Measurements from ENCODE around the gene FBXO47. TPM values are rescaled to one million over a fixed set of nuclear protein-coding genes. Genes with fewer than 3 reads are reported as not detected.
A peak's percentile ranks its signal among the peaks of the same experiment; 100 is the strongest.

The FBXO47 gene
- total and polyA plus RNA-seq, 7 donors = not detected

GRCh38 chr17:38898291-38898679, 68.9 kb downstream of the FBXO47 start:
- WGBS, 2 donors = 12 to 27% methylated on average over 9 of the region's 9 CpGs
- TF ChIP-seq CTCF (IDR thresholded peaks at IDR 0.05) = no peak
- TF ChIP-seq EP300 (IDR thresholded peaks at IDR 0.05) = no peak
- no peak for DNase-seq
- H3K4me1 ChIP-seq = peaks cover 0 to 75% (median 61%) of the 10 kb centered on the region in 4 donors
- intact Hi-C loops (cut with DNase I) = no loop called here
- H3K4me3 ChIP-seq = no peak overlapping the region
- peak overlapping the region; percentile 65 to 69 (median 67) for H3K27ac ChIP-seq
- peaks cover 3 to 28% (median 15%) of the 10 kb centered on the region in 4 donors for H3K36me3 ChIP-seq
- no peaks in the 10 kb centered on the region for H3K27me3 ChIP-seq
- no peaks in the 10 kb centered on the region for H3K9me3 ChIP-seq

- no peaks in the 10 kb centered on the region for H3K27me3 ChIP-seq
- peaks cover 0 to 80% (median 66%) of the 10 kb centered on the region in 4 donors for H3K4me1 ChIP-seq
- H3K36me3 ChIP-seq = peaks cover 0 to 27% (median 13%) of the 10 kb centered on the region in 4 donors
- H3K9me3 ChIP-seq = no peaks in the 10 kb centered on the region
- intact Hi-C loops (cut with DNase I) = no loop called here
- H3K27ac ChIP-seq = peak overlapping the region; percentile 65 to 69 (median 67)
- no peak for DNase-seq
- TF ChIP-seq POLR2AphosphoS5 (IDR thresholded peaks at IDR 0.05) (no peak), POLR2A (IDR thresholded peaks at IDR 0.05) (no peak), CTCF (IDR thresholded peaks at IDR 0.05) (no peak), EP300 (IDR thresholded peaks at IDR 0.05) (no peak)
- 42 to 71% methylated on average over 12 of the region's 12 CpGs for WGBS, 2 donors
- H3K4me3 ChIP-seq = no peak overlapping the region
Measured at GRCh38 chr17:38897671-38898290, 69.4 kb downstream of the FBXO47 start.

- WGBS, 2 donors = 43 to 59% methylated on average over 6 of the region's 6 CpGs
- Histone ChIP-seq H3K36me3 (peaks cover 0 to 29% (median 16%) of the 10 kb centered on the region in 4 donors), H3K4me1 (peaks cover 0 to 82% (median 69%) of the 10 kb centered on the region in 4 donors), H3K4me3 (no peak overlapping the region), H3K9me3 (no peaks in the 10 kb centered on the region), H3K27ac (peak overlapping the region; percentile 65 to 69 (median 67)), H3K27me3 (no peaks in the 10 kb centered on the region)
- peak; percentile 89 for DNase-seq
- TF ChIP-seq POLR2AphosphoS5 (IDR thresholded peaks at IDR 0.05) = peak in 3 of 4 donors; percentile 31 to 45 (median 35)
- no peak for TF ChIP-seq CTCF (IDR thresholded peaks at IDR 0.05)
- TF ChIP-seq POLR2A (IDR thresholded peaks at IDR 0.05) = no peak
- peak in 1 of 4 donors; percentile 55 for TF ChIP-seq EP300 (IDR thresholded peaks at IDR 0.05)
- intact Hi-C loops (cut with DNase I) = no loop called here
Measured at GRCh38 chr17:38897176-38897575, 70.0 kb downstream of the FBXO47 start.

- Histone ChIP-seq H3K9me3 (no peaks in the 10 kb centered on the region), H3K4me3 (no peak overlapping the region), H3K36me3 (peaks cover 0 to 36% (median 24%) of the 10 kb centered on the region in 4 donors), H3K27me3 (no peaks in the 10 kb centered on the region), H3K27ac (peak overlapping the region; percentile 65 to 69 (median 67)), H3K4me1 (peaks cover 0 to 77% (median 67%) of the 10 kb centered on the region in 4 donors)
- WGBS, 2 donors = 71 to 75% methylated on average over 13 of the region's 13 CpGs
- no peak for DNase-seq
- TF ChIP-seq POLR2AphosphoS5 (IDR thresholded peaks at IDR 0.05) (no peak), EP300 (IDR thresholded peaks at IDR 0.05) (no peak), POLR2A (IDR thresholded peaks at IDR 0.05) (no peak), CTCF (IDR thresholded peaks at IDR 0.05) (no peak)
- intact Hi-C loops (cut with DNase I) = no loop called here
Measured at GRCh38 chr17:38896346-38896954, 70.8 kb downstream of the FBXO47 start.

All from sigmoid colon (tissue), 7 donors.